NOMO-1 treated with dmso at 0.1 percent for 144 hours (cell line): ENCODE results near the gene CNN3.

Experiments used
- DNase-seq: peaks from one replicate; lab custom pipeline; 2025; ENCODE audit not compliant: unreplicated experiment; lab: John Stamatoyannopoulos, UW

Gene CNN3

GRCh38 chr1:94925004-94925403, 1.9 kb downstream of the CNN3 start:
- DNase-seq = no peak

- no peak for DNase-seq
These were observed 4.1 kb downstream of the CNN3 start for GRCh38 chr1:94922761-94923331.

GRCh38 chr1:94921977-94922376, 4.9 kb downstream of the CNN3 start:
- DNase-seq = no peak

- no peak for DNase-seq
These were observed 6.8 kb downstream of the CNN3 start for GRCh38 chr1:94920061-94920460.

GRCh38 chr1:94919241-94920030, 7.5 kb downstream of the CNN3 start:
- no peak for DNase-seq

GRCh38 chr1:94917251-94917650, 9.7 kb downstream of the CNN3 start:
- no peak for DNase-seq

- DNase-seq = no peak
These were observed 14.4 kb downstream of the CNN3 start for GRCh38 chr1:94912263-94913184.

- no peak for DNase-seq
These were observed 17.4 kb downstream of the CNN3 start for GRCh38 chr1:94909486-94909885.

GRCh38 chr1:94908965-94909364, 17.9 kb downstream of the CNN3 start:
- DNase-seq = no peak

- DNase-seq = no peak
These were observed 18.7 kb downstream of the CNN3 start for GRCh38 chr1:94908190-94908589.

GRCh38 chr1:94907136-94907535, 19.8 kb downstream of the CNN3 start:
- DNase-seq = no peak

GRCh38 chr1:94906382-94906781, 20.5 kb downstream of the CNN3 start:
- no peak for DNase-seq

GRCh38 chr1:94905207-94905606, 21.7 kb downstream of the CNN3 start:
- DNase-seq = no peak

GRCh38 chr1:94903280-94904009, 23.5 kb downstream of the CNN3 start:
- no peak for DNase-seq

GRCh38 chr1:94901841-94902240, 25.1 kb downstream of the CNN3 start:
- no peak for DNase-seq

- no peak for DNase-seq
These were observed 27.2 kb downstream of the CNN3 start for GRCh38 chr1:94899756-94900155.

- DNase-seq = no peak
These were observed 28.2 kb downstream of the CNN3 start for GRCh38 chr1:94898491-94899385.

GRCh38 chr1:94895518-94895917, 31.4 kb downstream of the CNN3 start:
- no peak for DNase-seq

- no peak for DNase-seq
These were observed 32.3 kb downstream of the CNN3 start for GRCh38 chr1:94894630-94895029.

- no peak for DNase-seq
These were observed 34.2 kb downstream of the CNN3 start for GRCh38 chr1:94892604-94893254.
